Hematopoietic multipotent progenitor cell treated with erythropoietin and hydrocortisone succinate and interleukin-3 and kit ligand, for 6 days (in vitro differentiated cells): ENCODE data around the gene LAPTM5.

Experiments used
- DNase-seq: peaks from one replicate; pipeline ENCODE4 v3.0.0-alpha.2; 2015

Gene LAPTM5

DNA sequence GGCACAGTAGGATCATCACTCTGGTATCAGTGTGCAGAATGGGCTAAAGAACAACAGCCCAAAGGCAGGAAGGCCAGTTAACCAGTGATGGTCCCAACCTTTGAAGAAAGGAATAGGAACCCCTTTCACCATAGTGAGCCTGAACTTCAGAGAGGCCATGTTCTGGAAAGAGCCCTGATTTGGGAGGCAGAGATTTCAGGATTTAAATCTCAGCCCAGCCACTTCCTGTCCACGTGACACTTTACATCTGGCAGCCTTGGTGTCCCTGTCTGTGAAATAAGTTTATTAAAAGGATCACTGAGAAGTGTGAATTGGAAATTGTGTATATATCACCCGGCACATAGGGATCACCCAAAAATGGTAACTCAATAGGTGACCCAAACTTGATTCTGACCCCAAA, 47.2 kb downstream of the LAPTM5 start:
- DNase-seq, result no peak

DNA sequence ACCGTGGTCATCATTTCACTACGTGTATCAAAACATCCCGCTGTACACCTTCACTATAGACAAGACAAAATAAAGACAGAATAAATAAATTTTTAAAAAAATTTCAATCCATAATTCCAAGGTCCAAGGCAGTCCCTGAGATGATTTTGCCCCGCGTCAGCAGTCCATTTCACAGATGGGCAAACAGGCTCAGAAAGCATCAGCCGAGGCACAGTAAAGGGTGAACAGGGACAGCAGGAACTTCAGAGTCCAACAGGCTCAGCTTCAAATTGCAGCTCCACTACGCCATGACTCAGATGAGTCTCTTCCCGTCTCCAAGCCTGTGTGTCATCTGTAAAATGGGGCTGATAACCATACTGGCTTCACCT, 49.2 kb downstream of the LAPTM5 start:
- DNase-seq, result no peak

DNA sequence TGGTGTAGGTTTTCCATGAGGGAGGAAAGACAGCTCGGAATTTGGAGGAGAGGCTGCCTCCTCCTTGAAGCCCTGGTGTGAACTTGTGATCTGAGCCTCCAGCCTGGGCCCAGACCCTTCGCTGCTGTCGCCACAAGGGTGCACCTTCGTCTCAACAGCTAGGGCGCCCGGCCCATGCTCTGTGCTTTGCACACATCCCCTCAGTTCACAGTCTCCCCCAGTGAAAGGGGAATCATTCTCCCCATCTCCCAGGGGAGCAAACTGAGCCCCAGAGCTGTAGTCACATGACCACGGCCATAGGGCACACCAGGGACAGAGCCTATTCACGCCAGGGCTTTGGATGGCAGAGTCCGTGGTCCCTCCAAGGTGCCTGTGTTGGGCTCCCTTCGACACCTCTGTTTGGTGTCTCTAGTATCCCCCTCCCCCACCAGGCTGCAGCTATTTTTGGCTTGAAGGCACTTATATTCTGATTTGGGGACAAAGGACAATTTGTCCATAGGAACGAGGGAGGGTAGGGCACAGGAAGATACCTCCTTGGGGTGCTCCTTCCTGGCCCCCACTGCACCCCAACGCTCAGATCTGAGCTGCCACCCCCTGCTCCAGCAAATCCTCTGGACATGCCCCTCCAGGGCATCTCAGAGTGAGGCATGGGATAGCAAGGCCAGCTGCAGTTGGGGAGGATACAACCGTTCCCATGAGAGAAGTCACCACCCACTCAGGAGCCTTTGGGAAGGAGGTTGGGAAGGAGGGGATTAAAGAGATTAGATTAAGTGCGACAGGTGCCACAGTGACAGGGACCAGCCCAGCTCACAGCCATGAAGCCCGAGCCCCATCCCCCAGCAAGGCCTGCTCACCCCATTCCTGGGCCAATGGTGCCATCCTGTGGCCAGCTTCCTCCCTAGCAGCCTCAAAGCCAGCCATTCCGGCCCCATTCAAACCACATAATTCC, 49.9 kb downstream of the LAPTM5 start:
- peak; percentile 85 for DNase-seq

DNA sequence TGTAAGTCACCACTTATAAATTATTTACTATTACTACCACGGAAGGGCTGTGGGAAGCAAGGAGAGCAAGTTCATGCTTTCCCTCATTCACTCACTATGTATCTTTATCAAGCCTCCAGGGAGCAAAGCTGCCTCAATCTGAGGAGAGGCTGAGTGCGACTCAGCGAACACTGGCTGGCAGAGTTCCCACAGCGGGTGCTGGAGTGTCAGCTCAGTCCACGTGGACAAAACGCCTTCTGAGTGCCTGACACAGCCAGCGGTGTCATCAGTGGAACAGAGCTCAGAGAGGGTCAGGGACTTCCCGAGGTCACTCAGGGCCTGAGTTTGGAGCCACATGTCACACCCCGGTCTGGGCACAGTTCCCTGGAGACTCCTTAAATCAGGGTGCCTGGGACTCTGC, 51.0 kb downstream of the LAPTM5 start:
- DNase-seq, result peak; percentile 28

DNA sequence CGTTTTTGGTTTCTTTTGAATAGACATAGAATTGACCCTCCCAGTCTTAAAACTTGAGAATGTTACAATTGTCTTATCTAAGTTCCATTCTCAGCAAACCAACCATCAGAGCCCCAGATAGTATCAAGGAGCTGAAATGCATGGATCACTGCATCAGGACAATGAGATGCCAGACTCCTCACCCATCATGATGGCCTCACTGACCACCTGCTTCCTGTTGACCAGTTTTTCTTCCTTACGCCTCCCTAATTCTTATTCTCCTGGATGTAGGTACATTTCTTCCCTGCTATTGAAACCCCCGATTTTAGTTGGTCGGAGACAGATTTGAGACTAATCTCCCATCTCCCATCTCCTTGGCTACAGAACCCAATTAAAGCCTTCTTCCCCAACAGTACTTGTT, 51.9 kb downstream of the LAPTM5 start:
- DNase-seq, result no peak

DNA sequence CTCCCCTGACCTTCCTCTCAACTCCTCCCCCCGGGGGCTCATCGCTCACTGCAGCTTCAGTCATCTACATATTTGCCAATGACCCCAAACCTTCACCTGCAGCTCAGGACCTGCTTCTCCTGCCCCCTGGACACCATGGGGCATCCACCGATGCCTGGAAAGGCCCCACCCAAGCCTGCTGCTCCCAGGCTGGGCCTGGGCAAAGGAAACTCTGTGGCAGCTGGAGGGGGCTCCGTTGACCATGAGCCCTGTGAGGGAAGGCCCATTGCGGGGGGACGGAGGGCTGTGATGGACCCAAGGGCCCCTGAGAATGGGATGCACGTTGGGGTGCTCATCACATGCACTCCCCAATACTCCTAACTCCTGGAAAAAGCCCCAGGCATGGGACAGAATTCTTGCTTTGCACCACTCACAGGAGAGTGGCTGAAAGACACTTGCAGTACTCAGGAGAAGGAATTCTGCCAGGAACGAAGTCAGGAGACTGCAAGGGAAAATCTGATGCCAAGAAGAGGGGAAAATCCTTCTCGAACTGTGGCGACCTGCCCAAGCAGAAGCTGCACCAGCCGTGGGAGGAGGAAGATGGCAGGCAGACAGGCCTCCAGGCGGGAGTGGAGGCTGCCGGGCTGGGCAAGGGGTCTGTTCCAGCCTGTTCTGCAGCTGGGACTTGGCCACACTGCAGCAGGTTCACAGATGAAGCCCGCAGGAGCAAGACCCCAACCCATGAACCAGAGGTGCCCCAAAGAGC, 52.6 kb downstream of the LAPTM5 start:
- DNase-seq, result no peak

DNA sequence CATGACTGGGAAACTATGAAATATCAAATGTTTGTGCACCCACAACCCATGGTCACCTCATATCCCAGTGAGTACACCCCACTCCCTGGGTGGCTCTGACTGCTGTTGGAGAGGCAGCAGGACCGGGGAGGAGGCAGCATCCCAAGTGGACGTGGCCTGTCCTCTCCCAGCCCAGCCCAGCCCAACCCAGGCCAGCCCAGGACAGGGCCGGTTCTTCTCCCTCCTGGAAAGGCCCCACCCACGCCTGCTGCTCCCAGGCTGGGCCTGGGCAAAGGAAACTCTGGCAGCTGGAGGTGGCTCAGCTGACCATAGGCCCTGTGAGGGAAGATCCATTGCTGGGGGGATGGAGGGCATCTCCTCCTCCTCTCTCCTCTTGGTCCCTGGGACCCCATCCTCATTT, 53.3 kb downstream of the LAPTM5 start:
- DNase-seq, result no peak

DNA sequence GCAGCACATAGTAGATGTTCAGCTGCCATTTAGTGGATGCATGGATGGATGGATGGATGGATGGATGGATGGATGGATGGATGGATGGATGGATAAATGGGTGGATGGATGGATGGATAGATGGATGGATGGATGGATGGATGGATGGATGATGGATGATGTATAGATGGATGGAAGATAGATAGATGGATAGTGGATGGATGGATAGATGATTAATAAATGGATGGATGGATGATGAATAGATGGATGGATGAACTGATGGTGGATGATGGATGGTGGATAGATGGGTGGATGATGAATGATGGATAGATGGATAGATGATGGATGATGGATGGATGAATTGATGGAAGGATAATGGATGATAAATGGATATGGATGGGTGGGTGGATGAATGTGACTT, 54.8 kb downstream of the LAPTM5 start:
- no peak for DNase-seq

DNA sequence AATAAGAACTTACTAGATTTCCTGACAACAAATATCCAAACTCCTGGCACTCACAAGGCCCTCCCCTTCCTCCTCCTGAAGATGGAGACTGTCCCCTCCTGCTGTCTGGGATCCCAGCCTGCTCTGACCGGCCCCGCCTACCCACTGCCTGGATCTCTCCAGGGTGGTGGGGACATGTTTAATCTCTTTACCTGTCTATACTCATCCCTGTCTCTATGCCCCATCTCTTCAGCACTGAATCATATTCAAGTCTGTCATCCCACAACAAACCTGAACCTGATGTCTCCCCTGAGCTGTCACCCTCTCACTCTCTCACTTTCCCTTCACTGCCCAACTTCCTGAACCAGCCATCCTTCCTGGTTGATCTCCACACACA, 56.3 kb downstream of the LAPTM5 start:
- DNase-seq, result no peak

DNA sequence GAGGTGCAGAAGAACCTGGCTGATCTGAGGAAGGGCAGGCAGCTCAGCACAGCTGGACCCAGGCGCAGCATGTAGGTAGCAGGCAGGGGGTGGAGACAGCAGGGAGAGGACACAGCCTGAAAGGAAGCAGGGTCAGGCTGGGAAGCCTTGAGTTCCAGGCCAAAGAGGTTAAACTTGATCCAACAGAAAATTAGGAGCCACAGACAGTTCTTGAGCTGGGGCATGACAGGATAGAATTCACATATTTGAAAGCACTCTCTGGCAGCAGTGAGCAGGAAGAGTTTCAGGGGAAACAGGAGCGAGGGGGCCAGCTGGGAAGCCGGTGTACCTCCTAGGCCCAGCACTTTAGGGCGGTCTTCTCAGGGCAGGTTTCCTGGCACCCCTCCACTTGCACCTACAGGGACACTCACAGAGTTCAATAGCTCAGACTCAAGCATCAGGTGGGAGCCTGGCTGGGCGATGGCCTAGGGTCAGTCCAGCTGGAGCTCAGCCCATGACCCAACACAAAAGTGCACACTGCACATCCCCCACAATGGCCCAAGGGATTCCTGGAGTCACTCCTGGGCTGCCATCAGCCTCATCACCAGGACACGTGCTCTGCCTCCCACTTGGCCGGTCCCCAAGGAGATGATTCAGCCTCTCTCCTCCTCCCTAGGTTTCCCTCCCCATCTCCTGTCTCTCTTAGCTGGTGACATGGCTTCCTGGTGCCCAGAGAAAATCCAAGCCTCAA, 56.9 kb downstream of the LAPTM5 start:
- DNase-seq, result no peak

DNA sequence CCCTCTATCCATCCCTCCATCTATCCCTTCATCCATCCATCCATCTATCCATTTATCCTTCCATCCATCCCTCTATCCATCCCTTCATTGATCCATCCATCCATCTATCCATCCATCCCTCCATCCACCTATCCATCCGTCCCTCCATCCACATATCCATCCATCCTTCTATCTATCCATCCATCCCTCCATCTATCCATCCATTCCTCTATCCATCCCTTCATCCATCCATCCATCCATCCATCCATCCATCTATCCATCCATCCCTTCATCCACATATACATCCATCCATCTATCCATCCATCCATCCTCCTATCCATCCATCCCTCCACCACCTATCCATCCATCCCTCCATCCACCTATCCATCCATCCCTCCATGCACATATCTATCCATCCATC, 57.8 kb downstream of the LAPTM5 start:
- no peak for DNase-seq

DNA sequence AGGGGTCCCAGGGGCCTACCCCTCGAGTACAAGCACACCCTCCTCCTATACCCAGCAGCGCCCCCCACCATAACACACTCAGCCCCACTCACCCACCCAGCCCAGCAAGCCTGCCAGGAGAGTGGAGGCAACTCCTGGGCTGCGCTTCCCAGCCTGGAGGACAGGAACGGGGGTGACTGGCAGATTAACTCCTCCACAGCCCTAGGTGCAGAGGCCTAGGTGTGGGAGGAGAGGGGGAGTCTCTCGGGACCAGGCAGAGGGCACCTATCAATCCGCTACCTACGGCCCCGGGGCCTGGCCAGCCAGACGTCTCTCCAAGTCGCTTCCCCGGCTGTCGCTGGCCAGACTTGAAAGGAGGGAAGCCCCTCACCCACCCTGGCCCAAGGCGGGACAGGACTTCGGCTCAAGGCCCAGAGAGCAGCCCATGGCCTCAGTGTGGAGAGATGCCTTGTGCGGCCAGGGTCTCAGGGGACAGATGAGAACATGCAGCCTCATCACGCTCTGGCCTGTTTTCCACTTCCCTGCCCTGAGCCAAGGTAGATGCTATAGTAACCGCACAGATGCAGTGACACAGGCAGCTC, 59.1 kb downstream of the LAPTM5 start:
- no peak for DNase-seq

DNA sequence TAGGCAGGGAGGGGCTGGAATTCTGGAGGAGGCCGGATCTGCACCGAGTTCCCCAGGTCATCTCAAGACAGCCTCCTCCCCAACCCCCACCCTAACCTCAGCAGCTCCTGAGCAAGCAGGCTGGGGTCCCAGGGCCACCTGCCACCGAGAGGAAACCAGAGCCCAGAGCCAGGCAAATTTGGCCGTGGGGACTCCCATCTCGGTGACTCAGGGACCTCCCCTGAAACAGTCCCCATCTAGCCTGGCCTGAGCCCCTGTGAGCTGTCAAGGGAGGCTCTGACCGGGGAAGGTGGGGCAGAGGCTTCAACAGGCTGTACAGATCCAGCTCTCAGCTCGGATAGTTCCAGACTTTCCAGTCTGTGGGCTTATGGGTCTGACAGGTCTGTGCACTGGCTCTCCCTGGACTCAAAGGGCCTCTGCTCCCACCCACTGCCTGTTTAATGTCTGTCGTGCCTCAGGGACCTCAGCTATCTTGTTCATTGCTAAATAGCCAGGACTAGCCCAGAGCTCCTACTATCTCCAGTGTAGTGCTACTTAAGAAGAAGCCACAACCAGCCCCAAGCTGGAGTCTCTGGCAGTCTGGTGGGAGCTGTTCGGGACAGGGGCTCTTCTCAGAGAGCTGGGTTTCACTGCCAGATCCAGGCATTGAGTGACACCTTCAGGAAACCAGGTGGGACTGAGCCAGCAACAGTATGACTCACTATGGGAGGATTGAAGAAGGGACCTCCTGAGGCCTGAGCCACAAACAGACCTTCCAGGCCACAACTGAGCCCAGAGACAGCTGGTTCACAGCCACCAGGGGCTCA, 59.8 kb downstream of the LAPTM5 start:
- no peak for DNase-seq

DNA sequence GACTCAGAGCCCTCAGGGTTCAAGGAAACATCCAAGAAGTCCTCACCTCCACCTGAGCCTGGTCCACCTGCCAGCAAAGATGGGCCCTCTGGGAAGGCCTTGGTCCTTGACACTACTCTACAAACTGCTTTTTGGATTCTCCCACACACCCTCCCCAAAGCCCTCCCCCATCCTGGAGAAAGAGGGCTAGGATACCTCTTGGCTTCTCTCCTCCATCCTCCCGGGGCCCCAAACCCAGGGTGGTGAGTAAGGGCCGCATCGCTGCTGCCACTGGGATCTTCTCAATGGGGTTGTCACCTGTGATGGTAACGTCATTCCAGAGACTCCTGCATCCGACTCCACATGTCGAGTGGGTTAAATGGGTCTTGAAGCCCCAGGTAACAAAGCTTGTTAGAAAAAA, 60.7 kb downstream of the LAPTM5 start:
- DNase-seq, result no peak

DNA sequence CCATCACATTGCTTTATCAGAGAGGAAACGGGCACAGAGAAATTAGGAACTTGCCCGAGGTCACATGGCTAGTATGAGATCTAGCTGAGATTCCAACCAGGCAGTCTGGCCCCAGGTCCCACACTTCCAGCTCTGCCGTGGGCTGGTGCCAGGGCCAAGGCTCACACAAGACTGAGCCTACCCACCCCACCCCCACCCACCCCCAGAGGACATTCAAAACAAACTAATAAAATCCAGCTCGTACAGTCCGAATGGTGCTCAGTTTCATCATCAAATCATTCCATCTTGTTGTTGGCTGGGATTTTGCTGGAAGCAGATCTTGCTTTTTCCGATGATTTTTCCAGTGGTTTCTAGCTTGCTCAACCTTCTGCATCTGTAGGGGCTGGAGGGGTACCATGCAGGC, 62.1 kb downstream of the LAPTM5 start:
- no peak for DNase-seq

DNA sequence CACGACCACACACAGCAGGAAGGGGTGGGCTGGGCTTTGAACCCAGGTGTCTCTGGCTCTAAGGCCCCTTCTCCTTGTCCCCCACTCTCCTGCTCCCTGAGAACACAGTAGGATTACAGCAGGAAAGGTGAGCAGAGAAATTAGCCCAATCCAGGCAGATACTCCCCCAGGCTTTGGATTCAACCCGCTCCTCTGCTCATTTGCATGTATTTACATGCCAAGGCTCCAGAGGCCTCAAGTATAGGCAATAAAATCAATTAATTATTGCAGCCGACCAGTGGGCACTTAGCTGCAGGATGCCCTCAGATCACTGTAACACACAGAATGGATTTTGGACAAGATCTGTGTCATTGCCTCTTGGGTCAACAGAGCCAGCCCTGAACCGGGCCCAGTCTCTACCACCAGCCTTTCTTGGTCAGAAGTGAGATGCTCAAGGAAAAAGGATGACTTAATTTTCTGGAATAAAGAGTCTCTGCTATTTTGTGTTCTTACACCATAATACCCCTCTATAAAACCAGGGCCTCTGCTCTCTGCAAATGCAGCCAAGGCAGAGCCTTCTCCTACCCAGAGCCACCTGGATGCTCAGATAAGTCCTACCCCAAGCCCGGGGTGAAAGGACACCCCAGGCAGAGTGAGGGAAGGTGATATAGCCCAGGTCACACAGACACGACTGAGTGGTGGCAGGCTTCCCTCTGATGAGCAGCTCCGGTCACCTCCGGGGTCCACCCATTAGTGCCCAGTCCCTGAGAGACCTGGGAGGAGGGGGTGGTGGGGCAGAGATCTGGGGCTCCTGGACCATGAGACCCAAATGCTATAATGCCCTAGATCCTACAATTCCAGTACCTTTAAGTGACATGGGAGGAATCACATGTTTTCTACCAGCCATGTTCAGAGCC, 63.0 kb downstream of the LAPTM5 start:
- DNase-seq, result no peak

DNA sequence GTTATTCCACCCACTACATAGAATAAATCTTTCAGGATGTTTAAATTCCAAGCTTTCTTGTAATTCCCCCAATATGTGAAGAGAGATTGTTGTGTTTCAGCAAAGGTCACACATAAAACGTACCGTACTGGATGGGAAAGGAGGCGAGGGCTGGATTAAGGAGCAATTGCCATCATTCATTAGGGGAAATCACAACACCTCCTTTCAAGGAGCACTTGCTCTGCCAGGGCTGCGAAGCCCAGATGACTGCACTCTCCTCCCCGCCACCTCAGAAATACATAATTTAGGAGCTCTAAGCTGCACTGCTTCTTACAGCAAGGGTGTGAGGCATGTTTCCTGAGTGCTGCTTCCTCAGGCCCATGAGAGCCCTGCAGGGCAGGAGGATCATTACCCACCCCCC, 63.8 kb downstream of the LAPTM5 start:
- DNase-seq, result no peak

DNA sequence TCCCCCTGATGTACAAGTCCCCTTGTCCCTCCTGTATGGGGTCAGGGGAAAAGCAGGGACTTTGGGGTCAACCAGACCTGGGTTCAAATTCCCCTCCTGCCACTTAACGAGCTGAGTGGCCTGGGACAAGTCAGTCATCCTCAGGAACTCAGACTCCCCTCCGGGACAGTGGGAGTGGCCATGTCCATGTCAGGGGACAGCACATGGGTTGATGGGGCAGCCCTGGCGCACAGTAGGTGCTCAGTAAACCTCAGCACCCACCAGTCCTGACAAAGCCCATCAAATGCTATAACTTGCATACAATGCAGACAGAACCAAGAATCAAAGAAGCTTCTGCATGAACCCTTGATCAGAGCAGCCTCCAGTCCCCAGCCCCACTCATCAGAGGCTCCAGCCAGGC, 64.2 kb downstream of the LAPTM5 start:
- DNase-seq, result no peak

DNA sequence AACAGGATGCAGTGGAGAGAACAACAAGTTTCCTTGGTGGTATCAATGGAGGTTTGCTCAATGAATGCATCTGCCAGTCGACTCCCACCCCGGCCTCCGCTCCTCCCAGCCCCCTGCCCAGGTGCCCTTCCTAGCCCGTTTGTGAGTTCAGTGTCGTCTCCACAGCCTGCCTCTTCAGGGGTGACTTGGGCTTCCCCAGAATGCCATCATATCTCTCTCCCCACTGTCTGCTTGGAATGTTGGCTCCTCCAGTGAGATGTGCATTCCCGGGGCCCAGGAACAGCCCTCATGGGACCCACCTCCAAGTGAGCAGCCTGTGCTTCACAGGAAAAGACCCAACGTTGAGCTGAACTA, 64.6 kb downstream of the LAPTM5 start:
- no peak for DNase-seq

DNA sequence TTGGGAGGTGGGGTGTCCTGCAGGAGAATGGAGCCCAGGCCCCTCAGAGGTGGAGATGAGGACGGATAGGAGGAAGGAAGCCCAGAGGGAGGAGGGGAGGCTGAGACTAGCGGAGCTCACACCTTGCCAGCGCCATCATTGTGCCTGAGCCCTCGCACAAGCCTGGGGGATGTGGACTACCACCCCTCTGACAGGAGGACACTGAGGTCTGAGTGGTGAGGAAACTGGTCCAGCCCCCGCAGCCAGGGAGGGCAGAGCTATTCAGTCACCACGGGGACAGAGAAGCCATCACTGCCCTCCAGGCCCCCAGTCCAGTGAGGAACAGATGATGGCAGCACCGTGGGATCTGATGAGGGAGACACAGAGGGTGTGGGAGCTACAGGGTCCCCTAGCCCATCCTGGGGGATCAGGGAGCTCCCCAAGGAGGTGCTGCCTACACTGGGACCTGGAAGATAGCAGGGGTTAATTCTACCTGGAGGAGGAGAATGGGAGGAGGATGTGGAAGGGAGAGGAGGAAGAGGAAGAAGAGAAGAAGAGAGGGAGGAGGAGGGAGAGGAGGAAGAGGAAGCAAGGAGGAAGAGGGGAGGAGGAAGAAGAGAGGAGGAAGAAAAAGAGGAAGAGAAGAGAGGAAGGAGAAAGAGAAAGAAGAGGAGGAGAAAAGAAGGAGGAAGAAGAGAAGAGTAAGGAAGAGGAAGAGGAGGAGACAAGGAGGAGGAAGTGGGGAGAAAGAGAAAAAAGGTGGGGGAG, 65.2 kb downstream of the LAPTM5 start:
- no peak for DNase-seq

DNA sequence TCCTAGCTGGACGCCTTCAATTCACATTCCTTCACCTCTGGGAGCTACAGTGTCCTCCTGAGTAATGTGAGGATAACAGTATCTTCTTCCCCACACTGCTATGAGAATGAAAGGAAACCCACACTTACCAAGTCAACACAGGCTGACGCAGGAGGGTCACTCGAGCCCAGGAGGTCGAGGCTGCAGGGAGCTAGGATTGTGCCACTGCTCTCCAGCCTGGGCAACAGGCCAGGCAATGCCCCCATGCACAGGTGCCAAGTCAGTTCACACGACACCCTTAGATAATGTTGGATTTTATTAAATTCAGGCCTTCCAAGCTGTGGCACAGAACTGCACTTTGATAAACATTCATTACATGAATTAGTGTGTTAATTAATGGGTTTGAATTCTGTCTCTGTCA, 66.1 kb downstream of the LAPTM5 start:
- no peak for DNase-seq
